ENCODE measurements around the gene REM1.

The REM1 gene

DNA sequence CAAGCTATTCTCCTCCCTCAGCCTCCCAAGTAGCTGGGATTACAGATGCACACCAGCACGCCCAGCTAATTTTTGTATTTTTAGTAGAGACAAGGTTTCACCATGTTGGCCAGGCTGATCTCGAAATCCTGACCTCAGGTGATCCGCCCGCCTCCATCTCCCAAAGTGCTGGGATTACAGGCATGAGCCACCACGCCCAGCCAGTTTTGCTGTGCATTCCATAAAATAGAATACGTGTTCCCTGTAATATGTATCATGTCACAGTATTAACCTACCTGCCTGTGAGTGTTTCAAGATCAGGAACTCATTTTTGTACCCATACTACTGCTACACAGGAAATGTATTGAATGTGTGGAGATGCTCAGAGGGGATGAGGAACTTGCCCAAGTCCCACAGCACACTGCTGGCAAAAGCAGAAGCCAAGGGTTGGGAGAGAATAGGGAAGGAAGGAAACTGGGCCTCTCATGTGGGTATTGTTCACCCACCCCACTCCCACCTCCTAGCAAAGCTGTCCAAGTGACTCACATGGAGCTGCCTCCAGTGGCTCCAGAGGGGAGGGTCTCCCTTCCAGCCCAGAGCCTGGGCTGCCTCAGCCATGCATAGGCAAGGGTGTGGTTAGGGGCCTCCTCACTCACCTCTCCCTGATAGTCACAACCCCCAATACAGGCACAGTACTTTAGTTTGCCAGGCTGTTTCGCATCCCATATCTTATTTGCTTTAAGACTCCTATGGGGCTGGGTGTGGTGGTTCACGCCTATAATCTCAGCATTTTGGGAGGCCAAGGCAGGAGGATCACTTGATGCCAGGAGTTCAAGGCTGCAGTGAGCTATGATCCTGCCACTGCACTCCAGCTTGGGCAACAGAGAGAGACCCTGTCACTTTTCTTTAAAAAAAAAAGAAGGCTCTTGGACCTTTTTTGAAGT, 48.5 kb downstream of the REM1 start:
- no peak for DNase-seq (ENCODE audit: low spot score)

DNA sequence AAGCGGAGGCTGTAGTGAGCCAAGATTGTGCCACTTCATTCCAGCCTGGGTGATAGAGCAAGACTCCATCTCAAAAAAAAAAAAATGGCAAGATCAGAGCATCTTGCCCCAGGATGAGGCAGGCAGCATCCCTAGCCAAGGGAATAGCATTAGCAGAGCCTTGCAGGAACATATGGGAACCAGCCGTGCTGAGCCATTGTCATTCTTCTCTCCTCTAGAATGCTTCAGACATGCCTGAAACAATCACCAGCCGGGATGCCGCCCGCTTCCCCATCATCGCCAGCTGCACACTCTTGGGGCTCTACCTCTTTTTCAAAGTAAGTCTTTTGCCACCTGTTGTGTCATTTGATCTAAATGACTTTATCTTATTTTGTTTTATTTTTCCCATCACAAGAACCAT, 52.2 kb downstream of the REM1 start:
- no peak for DNase-seq (ENCODE audit: low spot score)
